ENCODE results near the gene ZMYND11.
"Not testable (repeated sequence)": the region's sequence is repeated elsewhere in the genome, so short reads cannot be mapped to it uniquely, and the experiment has no call there.

Gene ZMYND11

GRCh38 chr10:134247-135131 lies 766 bp upstream of the ZMYND11 start:
- peak in 5 of 6 experiments; percentile 24 to 40 (median 38) for DNase-seq

DNA sequence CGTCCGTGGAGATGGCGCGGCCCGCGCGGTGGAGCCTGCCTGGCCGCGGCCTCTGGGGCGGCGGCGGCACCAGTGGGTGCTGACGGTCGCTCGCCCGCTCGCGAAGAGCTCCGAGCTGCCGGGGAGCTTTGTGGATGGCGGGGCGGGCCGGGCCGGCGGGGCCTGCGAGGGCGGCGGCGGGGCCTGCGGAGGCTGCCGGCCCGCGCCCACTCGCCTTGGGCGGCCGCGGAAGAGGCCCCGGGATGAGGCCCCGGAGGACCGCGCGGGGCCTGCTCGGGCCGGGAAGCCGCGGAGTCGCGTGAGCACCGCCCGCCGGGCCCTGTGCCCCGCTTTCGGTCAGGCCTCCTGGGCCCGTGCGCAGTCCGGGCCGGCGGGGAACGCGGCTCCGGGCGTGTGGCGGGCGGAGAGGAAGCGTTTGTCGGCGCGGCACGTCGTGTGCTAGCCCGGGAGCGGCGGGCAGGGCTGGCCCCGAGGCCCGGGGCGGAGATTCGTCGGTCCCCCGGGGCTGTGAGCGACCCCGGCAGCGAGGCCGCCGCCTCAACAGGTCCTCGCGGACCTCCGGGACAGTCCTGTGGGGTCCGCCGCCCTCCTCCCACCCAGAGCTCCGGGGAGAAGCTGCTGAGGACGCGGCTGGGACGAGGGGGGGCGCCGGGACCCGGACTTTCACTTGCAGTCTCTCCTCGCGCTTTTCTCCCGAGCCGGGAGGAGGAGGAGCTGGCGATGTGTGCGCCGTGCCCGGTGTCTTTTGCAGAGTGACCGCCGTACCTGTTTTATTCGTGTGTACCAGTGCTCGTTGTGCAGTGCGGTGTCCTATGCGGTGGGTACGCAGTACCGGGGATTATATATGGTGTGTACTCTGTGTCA lies 578 bp downstream of the ZMYND11 start:
- DNase-seq = peak; percentile 49 to 83 (median 60)

DNA sequence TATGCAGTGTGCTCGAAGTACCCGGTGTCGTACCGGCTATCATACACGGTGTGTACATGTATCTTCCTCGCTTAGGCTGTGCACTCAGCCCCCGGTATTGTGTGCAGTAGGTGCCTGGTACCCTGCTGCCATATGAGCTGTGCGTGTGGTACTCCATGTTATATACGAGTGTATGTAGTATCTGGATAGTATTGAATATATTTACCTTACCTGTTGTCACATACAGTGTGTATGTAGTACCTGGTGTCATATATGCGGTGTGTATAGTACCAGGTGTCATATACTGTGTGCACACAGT lies 1.2 kb downstream of the ZMYND11 start:
- no peak for DNase-seq

DNA sequence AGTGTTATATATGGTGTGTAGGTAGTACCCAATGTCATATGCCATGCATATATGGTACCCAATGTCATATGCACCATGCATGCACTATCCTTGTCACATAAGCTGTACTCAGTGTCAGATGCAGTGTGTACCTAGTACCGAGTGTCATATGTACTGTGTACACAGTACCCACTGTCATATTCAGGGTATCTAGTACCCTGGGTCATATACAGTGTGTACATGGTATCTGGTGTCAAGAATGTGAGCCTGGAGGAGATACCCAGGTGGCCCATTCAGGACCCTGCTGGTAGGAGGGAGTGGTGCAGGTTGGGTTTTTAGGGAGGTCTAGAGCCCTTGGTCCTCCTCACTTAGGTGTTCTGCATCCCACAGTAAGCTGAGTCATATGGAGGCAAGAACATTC lies 1.8 kb downstream of the ZMYND11 start:
- peak in 3 of 6 experiments; percentile 6 to 27 (median 23) for DNase-seq

GRCh38 chr10:137606-138005 lies 2.4 kb downstream of the ZMYND11 start:
- no peak for DNase-seq

- DNase-seq = no peak
Measured at GRCh38 chr10:142371-142770, 7.1 kb downstream of the ZMYND11 start.

DNA sequence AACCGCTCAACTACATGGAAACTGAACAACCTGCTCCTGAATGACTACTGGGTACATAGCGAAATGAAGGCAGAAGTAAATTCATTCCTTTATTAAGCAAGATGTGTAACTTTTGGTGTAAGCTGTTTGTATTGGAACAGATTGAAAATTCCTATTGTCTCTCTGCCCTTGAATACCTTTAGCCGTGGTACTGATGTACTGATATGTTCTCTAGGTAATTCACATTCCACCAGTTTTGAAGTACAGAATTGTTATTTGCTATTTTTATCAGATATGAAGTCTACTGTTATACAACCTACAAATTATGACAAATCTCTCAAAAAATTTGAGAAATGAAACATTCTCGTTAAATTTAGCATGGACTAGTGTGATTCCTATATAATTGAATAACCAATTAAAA lies 17.7 kb downstream of the ZMYND11 start:
- no peak for DNase-seq

DNA sequence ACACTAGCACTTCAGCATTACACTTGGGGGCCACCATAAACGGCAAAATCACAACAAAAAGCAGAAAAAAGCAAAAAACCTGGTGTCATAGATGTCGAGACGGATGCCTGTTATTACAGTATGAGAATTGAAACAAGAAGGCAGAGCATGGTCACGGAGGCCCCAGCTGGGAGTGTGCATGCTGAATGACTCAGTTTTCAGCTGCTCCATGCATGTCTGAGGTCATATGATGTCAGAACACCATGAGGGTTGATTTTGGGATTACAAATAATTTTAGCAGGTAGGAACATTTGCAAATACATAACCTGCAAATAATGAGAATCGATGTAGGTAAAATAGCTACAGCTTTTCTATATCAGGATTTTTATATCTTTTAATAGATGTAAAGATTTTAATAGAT lies 19.1 kb downstream of the ZMYND11 start:
- no peak for DNase-seq

DNA sequence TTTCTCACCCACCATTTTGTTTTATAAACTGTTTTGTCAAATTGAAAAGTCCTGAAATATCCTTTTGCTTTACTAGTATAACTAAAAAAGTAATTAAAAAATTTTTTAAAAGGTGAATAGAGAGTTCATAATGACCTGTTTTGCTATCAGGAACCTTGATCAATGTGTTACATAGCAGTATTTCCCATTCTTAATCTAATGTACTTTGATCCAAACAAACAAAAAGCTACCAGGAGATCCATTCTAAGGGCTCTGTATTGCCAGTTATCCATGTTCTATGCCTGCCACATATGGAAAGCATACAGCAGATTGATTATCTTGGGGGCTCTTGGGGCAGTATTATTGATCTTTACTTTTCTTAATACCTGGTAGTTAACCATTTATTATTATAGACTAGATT lies 32.1 kb downstream of the ZMYND11 start:
- DNase-seq = no peak

DNA sequence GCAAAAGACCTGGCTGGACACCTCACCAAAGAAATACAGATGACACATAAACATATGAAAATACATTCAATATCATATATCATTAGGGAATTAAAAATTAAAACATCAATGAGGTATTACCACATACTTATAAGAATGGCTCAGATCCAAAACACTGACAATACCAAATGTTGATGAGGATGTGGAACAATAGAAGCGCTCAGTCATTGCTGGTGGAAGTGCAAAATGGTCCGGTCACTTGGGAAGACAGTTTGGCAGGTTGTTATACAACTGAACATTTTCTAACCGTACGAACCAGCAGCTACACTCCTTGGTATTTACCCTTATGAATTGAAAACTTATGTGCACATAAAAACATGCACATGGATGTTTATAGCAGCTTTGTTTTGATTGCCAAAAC lies 38.5 kb downstream of the ZMYND11 start:
- no peak for DNase-seq

- no peak for DNase-seq
Measured at GRCh38 chr10:176677-177076, 41.4 kb downstream of the ZMYND11 start.

DNA sequence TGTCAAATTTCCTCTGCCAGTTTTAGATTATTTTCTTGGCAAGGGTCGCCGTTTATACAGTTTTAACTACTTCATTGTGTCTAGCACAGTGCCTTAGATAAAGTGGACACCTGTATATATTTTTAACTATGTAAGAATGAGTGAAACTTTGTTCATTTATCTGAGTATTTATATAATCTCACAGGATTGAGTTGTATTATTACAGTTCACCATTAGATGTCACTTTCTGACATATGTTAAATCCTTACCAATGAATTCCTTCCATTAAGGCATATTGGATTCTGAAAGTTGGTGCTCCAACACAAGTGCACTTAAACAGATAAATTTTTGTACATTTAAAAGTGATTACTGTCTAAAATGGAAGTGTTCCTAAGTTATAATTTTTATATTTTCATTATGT lies 43.0 kb downstream of the ZMYND11 start:
- DNase-seq = peak in 2 of 6 experiments; percentile 2 to 4

DNA sequence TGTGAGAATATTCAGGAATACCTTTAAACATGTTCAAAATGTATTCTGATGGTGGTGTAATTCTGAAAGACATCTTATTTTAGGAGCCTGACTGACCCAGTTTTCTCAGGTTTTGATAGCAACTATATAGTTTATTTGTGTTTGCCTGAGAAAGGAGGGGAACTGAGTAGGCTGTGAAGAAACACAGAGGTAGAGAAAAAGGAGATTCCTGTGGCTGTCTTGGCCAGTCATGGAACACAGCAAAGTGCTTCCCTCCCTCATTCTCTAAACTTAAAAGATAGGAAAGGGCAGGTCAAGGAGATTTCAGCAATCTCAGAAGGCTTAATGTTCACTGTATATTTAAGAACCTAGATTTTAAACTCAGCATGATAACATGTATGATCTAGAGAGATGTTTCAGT lies 43.5 kb downstream of the ZMYND11 start:
- DNase-seq = no peak

DNA sequence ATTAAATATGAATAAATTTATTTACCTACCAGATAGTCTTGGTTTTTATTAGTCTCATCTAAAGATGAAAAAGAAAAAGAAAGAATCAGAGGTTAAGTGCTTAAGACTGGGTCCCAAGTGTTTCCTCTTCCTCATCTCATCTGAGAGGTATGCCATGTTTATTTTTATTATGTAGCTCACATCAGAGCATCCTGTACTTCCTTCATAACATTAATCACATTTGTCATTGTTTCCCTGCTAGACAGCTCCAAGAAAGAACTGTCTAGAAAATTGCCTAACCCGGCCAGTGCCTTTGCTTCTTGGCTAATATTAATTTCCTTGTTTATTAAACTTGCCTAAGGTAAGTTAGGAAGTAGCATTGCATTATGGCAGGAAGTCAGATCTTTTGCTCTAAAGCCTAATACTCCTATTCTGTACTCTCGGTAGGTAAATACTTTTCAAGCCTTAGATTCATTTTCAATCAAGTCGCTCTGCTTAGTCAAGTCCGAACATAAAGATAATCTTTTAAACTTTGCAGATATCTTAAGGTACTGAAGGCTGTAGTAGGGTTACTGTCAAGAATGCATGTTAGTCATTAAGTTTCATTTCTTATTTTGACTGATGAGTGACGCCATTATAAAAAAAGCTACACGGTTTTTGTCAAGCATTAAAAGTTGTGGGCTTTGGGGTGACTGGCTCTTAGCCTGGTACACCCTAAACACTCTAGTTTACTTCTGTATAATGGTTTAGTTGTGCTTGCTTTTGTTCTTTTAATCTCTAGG lies 47.4 kb downstream of the ZMYND11 start:
- no peak for DNase-seq

DNA sequence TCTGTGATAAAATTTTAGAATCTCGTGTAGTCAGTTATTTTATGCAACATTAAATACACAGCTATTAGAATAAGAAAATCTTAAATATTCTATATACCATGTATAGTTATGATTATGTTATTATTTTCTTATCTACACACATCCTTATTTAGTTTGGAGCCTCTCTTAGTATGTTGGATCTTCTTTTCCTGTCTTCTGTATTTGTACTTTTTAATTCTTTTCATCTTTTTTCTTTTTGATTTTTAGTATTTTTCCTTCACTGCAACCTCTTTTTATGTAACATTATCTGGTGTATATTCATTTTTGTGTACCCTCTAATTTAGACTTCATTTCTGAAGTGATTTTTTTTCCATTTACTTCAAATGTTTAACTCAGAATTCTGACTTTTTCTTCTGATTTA lies 48.9 kb downstream of the ZMYND11 start:
- DNase-seq = no peak

DNA sequence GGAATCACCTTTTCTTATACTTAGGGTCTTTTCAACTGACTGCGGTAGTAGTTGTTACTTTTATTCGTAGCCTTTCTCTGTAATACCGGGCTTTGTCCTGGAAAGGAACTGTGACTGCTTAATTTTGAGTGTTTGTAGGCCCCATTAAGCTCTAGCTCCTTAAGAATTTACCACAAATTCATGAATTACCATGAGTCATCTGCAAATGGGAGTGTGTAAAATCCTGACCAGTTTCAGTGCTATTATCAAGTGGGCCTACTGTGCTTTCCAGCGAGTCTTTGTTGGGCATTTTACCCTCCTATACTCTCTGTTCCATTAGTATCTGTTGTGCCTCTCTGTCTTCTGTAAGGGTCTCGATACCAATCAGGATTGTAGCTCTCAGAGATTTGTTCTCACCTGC lies 49.7 kb downstream of the ZMYND11 start:
- no peak for DNase-seq

DNA sequence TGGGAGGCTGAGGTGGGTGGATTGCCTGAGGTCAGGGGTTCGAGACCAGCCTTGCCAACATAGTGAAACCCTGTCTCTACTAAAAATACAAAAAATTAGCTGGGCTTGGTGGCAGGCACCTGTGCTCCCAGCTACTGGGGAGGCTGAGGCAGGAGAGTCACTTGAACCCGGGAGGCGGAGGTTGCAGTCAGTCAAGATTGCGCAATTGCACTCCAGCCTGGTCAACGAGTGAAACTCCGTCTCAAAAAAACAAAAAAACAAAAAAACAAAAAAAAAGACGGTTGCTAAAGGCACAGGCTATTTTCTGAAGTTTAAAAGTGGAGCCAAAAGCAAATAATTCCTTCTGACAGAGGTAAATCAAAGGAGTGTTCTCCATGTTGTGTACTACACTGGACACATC lies 50.3 kb downstream of the ZMYND11 start:
- DNase-seq = not testable (repeated sequence)

GRCh38 chr10:186911-187310 lies 51.7 kb downstream of the ZMYND11 start:
- no peak for DNase-seq

GRCh38 chr10:188546-188945 lies 53.3 kb downstream of the ZMYND11 start:
- no peak for DNase-seq

DNA sequence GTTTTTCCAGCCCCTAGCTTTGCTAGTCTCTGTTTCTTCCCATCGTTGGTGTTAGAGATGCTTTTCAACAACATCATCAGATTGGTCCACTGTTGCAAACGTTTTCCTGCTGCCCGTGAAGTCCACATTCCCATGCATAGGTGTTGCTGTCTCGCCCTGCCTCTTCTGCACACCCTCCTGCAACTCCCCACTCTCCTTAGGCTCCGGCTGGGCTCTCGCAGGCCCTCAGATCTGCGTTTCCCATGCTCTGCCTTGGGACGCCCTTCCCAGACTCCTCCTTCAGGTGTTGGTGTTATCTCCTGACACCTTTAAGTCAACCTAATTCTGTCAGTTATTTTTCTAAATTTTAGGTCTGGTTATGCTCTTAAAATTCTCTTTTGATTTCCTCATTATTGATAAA lies 55.0 kb downstream of the ZMYND11 start:
- DNase-seq = no peak

GRCh38 chr10:191703-192518 lies 56.7 kb downstream of the ZMYND11 start:
- DNase-seq = no peak

- DNase-seq = no peak
Measured at GRCh38 chr10:194281-194680, 59.0 kb downstream of the ZMYND11 start.

GRCh38 chr10:200405-200804 lies 65.2 kb downstream of the ZMYND11 start:
- DNase-seq = no peak
